K562 (cell line): ENCODE results near the gene URM1. TPM values are rescaled to one million over a fixed set of nuclear protein-coding genes. Genes with fewer than 3 reads are reported as not detected.
A peak's percentile ranks its signal among the peaks of the same experiment; 100 is the strongest.

Experiments used
- BRCA1 ChIP-seq, 2 experiments: fragments of 450-650 bp in 1 of 2; sonication (generic) in 1 of 2; formaldehyde crosslinking in 1 of 2; IDR thresholded peaks; 2 replicates each; pipeline versions ENCODE4 v1.5.0 to v1.6.1; 2017 to 2020; ENCODE audit warnings: mild to moderate bottlenecking in 1 of 2, missing genetic modification reagents in 1 of 2
- CBX3 ChIP-seq, 2 experiments: IDR thresholded peaks; 1 replicate in 1 of 2; 2 replicates in 1 of 2; pipeline ENCODE4 v1.6.1; 2012; ENCODE audit warnings: inconsistent platforms in 2 of 2, low read length in 2 of 2, borderline replicate concordance in 1 of 2, control low read depth in 1 of 2
- CCNT2 ChIP-seq: IDR thresholded peaks from 2 replicates; pipeline ENCODE4 v1.6.1; 2011; ENCODE audit warnings: borderline replicate concordance, low read depth, mild to moderate bottlenecking, moderate library complexity, mixed read lengths, low read length; ENCODE audit not compliant: insufficient read length; ENCODE audit errors: extremely low read depth
- CREB3 ChIP-seq: fragments of 450-650 bp; conservative IDR thresholded peaks from 2 replicates; pipeline ENCODE4 v1.6.1; 2016; ENCODE audit warnings: missing genetic modification characterization, low read depth, mild to moderate bottlenecking, missing compliant biosample characterization, moderate library complexity
- EGR1 ChIP-seq: fragments of 450-650 bp; conservative IDR thresholded peaks from 2 replicates; pipeline ENCODE4 v1.6.1; 2017; ENCODE audit warnings: mild to moderate bottlenecking
- HOXB6 ChIP-seq: fragments of 250-450 bp; sonication (Bioruptor Pico); IDR thresholded peaks from 2 replicates; pipeline ENCODE4 v1.5.1; 2022; ENCODE audit warnings: mild to moderate bottlenecking, borderline replicate concordance
- LARP7 ChIP-seq: fragments of 450-650 bp; IDR thresholded peaks from 2 replicates; pipeline ENCODE4 v1.6.1; 2016
- MAZ ChIP-seq, 2 experiments: fragments of 450-650 bp in 1 of 2; sonication (generic) in 1 of 2; formaldehyde crosslinking; IDR thresholded peaks in 1 of 2; conservative IDR thresholded peaks in 1 of 2; 2 replicates each; pipeline versions ENCODE4 v1.4.0 to v1.5.0; 2020; ENCODE audit warnings: mild to moderate bottlenecking in 1 of 2, missing genetic modification reagents in 1 of 2
- NCOA6 ChIP-seq: fragments of 450-650 bp; IDR thresholded peaks from 2 replicates; pipeline ENCODE4 v1.6.1; 2017; ENCODE audit warnings: mild to moderate bottlenecking
- PCBP2 ChIP-seq: fragments of 200-400 bp; formaldehyde crosslinking; IDR thresholded peaks from 2 replicates; pipeline ENCODE4 v1.6.1; 2018; ENCODE audit warnings: low read length, low read depth, mild to moderate bottlenecking, moderate library complexity; ENCODE audit not compliant: poor library complexity, severe bottlenecking
- RBM15 ChIP-seq: fragments of 200-400 bp; formaldehyde crosslinking; IDR thresholded peaks from 2 replicates; pipeline ENCODE4 v1.6.1; 2018; ENCODE audit warnings: mild to moderate bottlenecking, low read length, moderate library complexity; ENCODE audit not compliant: insufficient read depth
- RBM17 ChIP-seq: fragments of 200-400 bp; formaldehyde crosslinking; IDR thresholded peaks from 2 replicates; pipeline ENCODE4 v1.6.1; 2017; ENCODE audit warnings: low read depth, mild to moderate bottlenecking, low read length, borderline replicate concordance
- RFX7 ChIP-seq: fragments of 250-450 bp; sonication (Bioruptor Pico); IDR thresholded peaks from 2 replicates; pipeline ENCODE4 v1.5.1; 2021; ENCODE audit warnings: mild to moderate bottlenecking
- TAF1 ChIP-seq: IDR thresholded peaks from 2 replicates; pipeline ENCODE4 v1.6.1; 2011; ENCODE audit warnings: mild to moderate bottlenecking, low read length, moderate library complexity; ENCODE audit not compliant: insufficient read depth, control insufficient read depth, severe bottlenecking; ENCODE audit errors: extremely low read depth
- TAF15 ChIP-seq: fragments of 200-400 bp; formaldehyde crosslinking; IDR thresholded peaks from 2 replicates; pipeline ENCODE4 v1.6.1; 2017; ENCODE audit warnings: mild to moderate bottlenecking, low read depth, low read length, moderate library complexity
- TSHZ1 ChIP-seq: fragments of 250-450 bp; sonication (Bioruptor Pico); IDR thresholded peaks from 2 replicates; pipeline ENCODE4 v1.4.0; 2020; ENCODE audit warnings: mild to moderate bottlenecking, moderate library complexity
- UBTF ChIP-seq, 2 experiments: IDR thresholded peaks; 2 replicates each; pipeline ENCODE4 v1.6.1; 2012; ENCODE audit warnings: improper control_type of control experiment in 2 of 2, low read depth in 2 of 2, low read length in 2 of 2, borderline replicate concordance in 1 of 2
- ZNF274 ChIP-seq: IDR thresholded peaks from 2 replicates; pipeline ENCODE4 v1.6.1; 2011; ENCODE audit warnings: low read depth, mild to moderate bottlenecking, low read length, moderate library complexity, borderline replicate concordance
- ZNF41 ChIP-seq: fragments of 250-450 bp; sonication (Bioruptor Pico); conservative IDR thresholded peaks from 2 replicates; pipeline ENCODE4 v1.4.0; 2020; ENCODE audit warnings: mild to moderate bottlenecking
- ZNF699 ChIP-seq: fragments of 250-450 bp; sonication (Bioruptor Pico); IDR thresholded peaks from 2 replicates; pipeline ENCODE4 v1.8.0; 2021; ENCODE audit warnings: mild to moderate bottlenecking, moderate library complexity; ENCODE audit not compliant: insufficient replicate concordance
- ZZZ3 ChIP-seq: fragments of 450-650 bp; IDR thresholded peaks from 2 replicates; pipeline ENCODE4 v1.6.1; 2016; ENCODE audit warnings: antibody characterized with exemption, mild to moderate bottlenecking, moderate library complexity
- polyA plus RNA-seq, 8 experiments: library from polyadenylated mRNA; depleted of rRNA in 4 of 8; stranded (reverse) in 5 of 8; unstranded in 3 of 8; fragments of >200 nt; fragmentation: Nextera tagmentation in 2 of 8; fragmentation: Illumina TruSeq in 1 of 8; extraction: Ambion mirVana in 2 of 8; extraction: Trizol in 1 of 8; gene quantifications; 2 replicates each; pipeline versions ENCODE4 v1.2.1 to v1.2.3, GENCODE V29; 2011 to 2014; ENCODE audit warnings: inconsistent platforms in 1 of 8, missing spikeins in 1 of 8
- total RNA-seq, 7 experiments: library from RNA; depleted of rRNA in 6 of 7; stranded (reverse); fragments of >200 nt in 6 of 7; fragmentation: Illumina TruSeq in 2 of 7; extraction: Trizol in 2 of 7; gene quantifications; 2 replicates each; pipeline versions ENCODE4 v1.2.1 to v1.2.3, GENCODE V29; 2011 to 2021; ENCODE audit warnings: low replicate concordance in 1 of 7

Gene URM1
- total and polyA plus RNA-seq, 9 of the 15 experiments (the other 6 are each of a cell fraction or from before 2014, with no cell fraction given): 10.1 to 88.9 (median 53.3) TPM

DNA sequence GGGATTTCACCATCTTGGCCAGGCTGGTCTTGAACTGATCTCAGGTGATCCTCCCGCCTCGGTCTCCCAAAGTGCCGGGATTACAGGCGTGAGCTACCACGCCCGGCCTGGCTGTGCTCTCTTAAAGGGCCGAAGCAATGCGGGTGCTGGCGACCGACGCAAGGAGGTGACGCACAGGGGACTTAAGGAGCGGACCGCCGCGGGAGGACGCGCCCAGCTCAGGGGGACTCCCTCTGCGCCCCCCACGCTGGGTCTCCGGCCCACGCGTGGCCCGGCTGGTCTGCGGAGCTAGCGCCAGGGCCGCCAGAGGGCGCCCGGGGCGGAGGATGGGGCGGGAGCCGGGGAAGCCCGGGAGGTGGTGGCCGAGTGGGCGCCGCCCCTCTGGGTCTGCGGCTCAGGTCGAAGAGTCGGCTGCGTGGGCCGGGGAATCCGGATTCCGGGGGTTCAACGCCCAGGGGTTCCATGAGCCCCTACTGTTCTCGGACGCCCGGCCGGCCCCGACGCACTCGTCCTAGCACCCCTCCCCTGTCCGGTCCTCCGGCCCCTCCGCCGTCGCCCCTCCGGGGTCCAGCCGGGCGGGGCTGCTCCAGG is 49.0 kb downstream of the URM1 start (continued):
- TF ChIP-seq ZNF699 (CRISPR knock-in tag): no peak
- peak in 1 of 2 experiments; percentile 19; a peak in 1 of 3 replicates for TF ChIP-seq CBX3 (IDR thresholded peaks at IDR 0.05; ENCODE audit: borderline replicate concordance in 1 of 2, low read length in 2 of 2)
- no peak for TF ChIP-seq TSHZ1 (CRISPR knock-in tag)
- TF ChIP-seq PCBP2: no peak
- no peak for TF ChIP-seq NCOA6
- no peak for TF ChIP-seq RFX7 (CRISPR knock-in tag)
- no peak for TF ChIP-seq LARP7
- peak; percentile 90 to 97; a peak in 3 of 4 replicates for TF ChIP-seq MAZ (CRISPR knock-in tag; conservative IDR thresholded peaks at IDR 0.05 in 1 of 2, IDR thresholded peaks at IDR 0.05 in 1 of 2)
- TF ChIP-seq RBM17: no peak
- no peak for TF ChIP-seq BRCA1 (IDR thresholded peaks at IDR 0.05)
- TF ChIP-seq BRCA1 (CRISPR knock-in tag; IDR thresholded peaks at IDR 0.05): no peak
- peak in 1 of 2 experiments; percentile 61; a peak in 2 of 4 replicates for TF ChIP-seq UBTF (IDR thresholded peaks at IDR 0.05; ENCODE audit: borderline replicate concordance in 1 of 2, low read depth in 2 of 2, low read length in 2 of 2)
- no peak for TF ChIP-seq ZZZ3
- TF ChIP-seq CCNT2: peak; percentile 86
- no peak for TF ChIP-seq HOXB6 (CRISPR knock-in tag)
- no peak for TF ChIP-seq RBM15
- no peak for TF ChIP-seq ZNF41 (CRISPR knock-in tag)
- no peak for TF ChIP-seq TAF15
- TF ChIP-seq EGR1: peak; percentile 92
- TF ChIP-seq ZNF274: no peak
- TF ChIP-seq TAF1: peak; percentile 59
- TF ChIP-seq CREB3 (tag): no peak
